ENCODE measurements around the gene TWSG1. TPM values are rescaled to one million over a fixed set of nuclear protein-coding genes. Genes with fewer than 3 reads are reported as not detected.
A peak's percentile ranks its signal among the peaks of the same experiment; 100 is the strongest.

The TWSG1 gene
- total and polyA plus RNA-seq, 10 of the 15 experiments (the other 5 are each of a cell fraction or from before 2014, with no cell fraction given): 11.1 to 45.1 (median 27.7) TPM

GRCh38 chr18:9403795-9404564, 69.4 kb downstream of the TWSG1 start (continued):
- TF ChIP-seq, protein P1, sequence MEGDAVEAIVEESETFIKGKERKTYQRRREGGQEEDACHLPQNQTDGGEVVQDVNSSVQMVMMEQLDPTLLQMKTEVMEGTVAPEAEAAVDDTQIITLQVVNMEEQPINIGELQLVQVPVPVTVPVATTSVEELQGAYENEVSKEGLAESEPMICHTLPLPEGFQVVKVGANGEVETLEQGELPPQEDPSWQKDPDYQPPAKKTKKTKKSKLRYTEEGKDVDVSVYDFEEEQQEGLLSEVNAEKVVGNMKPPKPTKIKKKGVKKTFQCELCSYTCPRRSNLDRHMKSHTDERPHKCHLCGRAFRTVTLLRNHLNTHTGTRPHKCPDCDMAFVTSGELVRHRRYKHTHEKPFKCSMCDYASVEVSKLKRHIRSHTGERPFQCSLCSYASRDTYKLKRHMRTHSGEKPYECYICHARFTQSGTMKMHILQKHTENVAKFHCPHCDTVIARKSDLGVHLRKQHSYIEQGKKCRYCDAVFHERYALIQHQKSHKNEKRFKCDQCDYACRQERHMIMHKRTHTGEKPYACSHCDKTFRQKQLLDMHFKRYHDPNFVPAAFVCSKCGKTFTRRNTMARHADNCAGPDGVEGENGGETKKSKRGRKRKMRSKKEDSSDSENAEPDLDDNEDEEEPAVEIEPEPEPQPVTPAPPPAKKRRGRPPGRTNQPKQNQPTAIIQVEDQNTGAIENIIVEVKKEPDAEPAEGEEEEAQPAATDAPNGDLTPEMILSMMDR (IDR thresholded peaks at IDR 0.05 in 2 of 3, conservative IDR thresholded peaks at IDR 0.05 in 1 of 3; ENCODE audit: control insufficient read depth in 2 of 3, extremely low read depth in 1 of 3, insufficient read depth in 1 of 3, low read depth in 3 of 3, low read length in 3 of 3): peak in 1 of 3 experiments; percentile 12; a peak in 2 of 6 replicates
- no peak for TF ChIP-seq CHD2 (IDR thresholded peaks at IDR 0.05; ENCODE audit: borderline replicate concordance, low read depth, low read length)

DNA sequence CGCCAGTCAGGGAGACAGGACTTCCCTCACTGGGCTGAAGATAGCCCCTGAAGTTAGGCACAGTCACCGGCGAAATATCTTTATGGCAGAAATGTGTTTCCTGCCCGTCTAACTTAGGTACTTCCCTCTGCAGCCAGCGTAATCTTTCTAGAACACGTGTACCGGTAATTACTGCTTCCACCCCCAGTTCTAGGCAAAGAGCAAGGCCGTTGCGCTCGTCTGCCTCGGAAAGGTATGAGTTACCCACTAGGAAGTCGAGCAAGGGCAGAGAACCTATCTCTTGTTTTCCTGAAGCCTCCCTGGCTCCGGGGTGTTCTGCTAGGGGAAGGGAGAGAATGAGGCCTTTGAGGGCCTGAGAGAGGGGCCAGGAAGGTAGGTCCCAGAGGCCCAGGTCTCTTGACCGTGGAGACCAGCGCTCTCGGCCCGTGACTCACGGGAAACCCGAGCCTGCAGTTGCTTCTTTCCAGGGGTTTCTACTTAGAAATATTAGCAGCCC, 70.0 kb downstream of the TWSG1 start:
- Histone ChIP-seq H3K27me3 (replicated peaks in 1 of 2; ENCODE audit: control insufficient read depth in 2 of 2, insufficient read depth in 2 of 2, low read length in 1 of 2) (no peaks in the 10 kb centered on the region), H3K4me2 (ENCODE audit: control insufficient read depth, insufficient read depth) (peak overlapping the region; percentile 30; the same call in 1 of the 2 replicates), H3K9me3 (replicated peaks; ENCODE audit: control insufficient read depth, insufficient read depth, low read length) (peaks cover 2% of the 10 kb centered on the region; the same call in 2 of the 3 replicates), H3K79me2 (ENCODE audit: control insufficient read depth, insufficient read depth, low read length) (no peaks in the 10 kb centered on the region), H3K27ac (ENCODE audit: control insufficient read depth, insufficient read depth) (no peak overlapping the region), H3K4me3 (no peak overlapping the region), H3K4me1 (ENCODE audit: control insufficient read depth, insufficient read depth, low read length) (no peaks in the 10 kb centered on the region), H3K9ac (ENCODE audit: control insufficient read depth, insufficient read depth, low read length) (no peak overlapping the region), H2AFZ (ENCODE audit: control insufficient read depth, low read depth, low read length) (peak overlapping the region; percentile 51; the same call in 1 of the 2 replicates), H4K20me1 (ENCODE audit: control insufficient read depth, insufficient read depth) (no peaks in the 10 kb centered on the region), H3K36me3 (ENCODE audit: control insufficient read depth in 2 of 2, insufficient read depth in 2 of 2, low read length in 1 of 2) (no peaks in the 10 kb centered on the region; a peak in 1 of 4 replicates)
- ChIA-PET SMC1A (ENCODE audit: uncharacterized antibody, unreplicated experiment) (no interaction called here), POLR2A (no interaction called here), CTCF (interaction anchor here (1.2 kb wide), 1 partner anchor 183 kb away, joined by 3 read pairs; no protein-coding TSS in a partner anchor), RAD21 (ENCODE audit: unreplicated experiment) (no interaction called here)
- WGBS (ENCODE audit: insufficient coverage, insufficient replicate concordance, low lambda C conversion rate, missing lambda C conversion rate): 14% methylated on average over 19 of the region's 19 CpGs
- BruUV-seq (replicated peaks): no TSS peak
- no peak for TF ChIP-seq SPI1 (IDR thresholded peaks at IDR 0.05; ENCODE audit: borderline replicate concordance, insufficient read depth, low read depth, low read length)
- TF ChIP-seq YBX1 (IDR thresholded peaks at IDR 0.05): no peak
- TF ChIP-seq CBX3 (IDR thresholded peaks at IDR 0.05; ENCODE audit: borderline replicate concordance, low read depth): no peak
- no peak for TF ChIP-seq SMAD1 (IDR thresholded peaks at IDR 0.05; ENCODE audit: low read depth, partially characterized antibody)
- TF ChIP-seq, protein P2, sequence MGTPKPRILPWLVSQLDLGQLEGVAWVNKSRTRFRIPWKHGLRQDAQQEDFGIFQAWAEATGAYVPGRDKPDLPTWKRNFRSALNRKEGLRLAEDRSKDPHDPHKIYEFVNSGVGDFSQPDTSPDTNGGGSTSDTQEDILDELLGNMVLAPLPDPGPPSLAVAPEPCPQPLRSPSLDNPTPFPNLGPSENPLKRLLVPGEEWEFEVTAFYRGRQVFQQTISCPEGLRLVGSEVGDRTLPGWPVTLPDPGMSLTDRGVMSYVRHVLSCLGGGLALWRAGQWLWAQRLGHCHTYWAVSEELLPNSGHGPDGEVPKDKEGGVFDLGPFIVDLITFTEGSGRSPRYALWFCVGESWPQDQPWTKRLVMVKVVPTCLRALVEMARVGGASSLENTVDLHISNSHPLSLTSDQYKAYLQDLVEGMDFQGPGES (IDR thresholded peaks at IDR 0.05): no peak
- no peak for TF ChIP-seq ZBTB4 (CRISPR knock-in tag; IDR thresholded peaks at IDR 0.05)
- TF ChIP-seq CEBPZ (IDR thresholded peaks at IDR 0.05; ENCODE audit: low read depth, low read length): no peak
- DNase-seq (ENCODE audit: low read depth, low spot score) (no peak), ATAC-seq (peak; percentile 59), FAIRE-seq (peak; percentile 31)
- in situ Hi-C loops (cut with MboI): no loop called here
- intact Hi-C loops (cut with micrococcal nuclease; ENCODE audit: unreplicated experiment): no loop called here
